ENCODE measurements around the gene ZC3H18.

ZC3H18 gene

DNA sequence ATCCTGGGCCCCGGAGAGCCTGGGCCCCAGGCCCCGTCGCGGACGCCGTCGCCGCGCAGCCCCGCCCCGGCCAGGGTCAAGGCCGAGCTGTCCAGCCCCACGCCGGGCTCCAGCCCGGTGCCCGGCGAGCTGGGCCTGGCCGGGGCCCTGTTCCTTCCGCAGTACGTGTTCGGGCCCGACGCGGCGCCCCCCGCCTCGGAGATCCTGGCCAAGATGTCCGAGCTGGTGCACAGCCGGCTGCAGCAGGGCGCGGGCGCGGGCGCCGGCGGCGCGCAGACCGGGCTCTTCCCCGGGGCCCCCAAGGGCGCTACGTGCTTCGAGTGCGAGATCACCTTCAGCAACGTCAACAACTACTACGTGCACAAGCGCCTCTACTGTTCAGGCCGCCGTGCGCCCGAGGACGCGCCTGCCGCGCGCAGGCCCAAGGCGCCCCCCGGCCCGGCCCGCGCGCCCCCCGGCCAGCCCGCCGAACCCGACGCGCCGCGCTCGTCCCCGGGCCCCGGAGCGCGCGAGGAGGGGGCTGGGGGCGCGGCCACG lies 36.8 kb upstream of the ZC3H18 start:
- FAIRE-seq, result no peak

DNA sequence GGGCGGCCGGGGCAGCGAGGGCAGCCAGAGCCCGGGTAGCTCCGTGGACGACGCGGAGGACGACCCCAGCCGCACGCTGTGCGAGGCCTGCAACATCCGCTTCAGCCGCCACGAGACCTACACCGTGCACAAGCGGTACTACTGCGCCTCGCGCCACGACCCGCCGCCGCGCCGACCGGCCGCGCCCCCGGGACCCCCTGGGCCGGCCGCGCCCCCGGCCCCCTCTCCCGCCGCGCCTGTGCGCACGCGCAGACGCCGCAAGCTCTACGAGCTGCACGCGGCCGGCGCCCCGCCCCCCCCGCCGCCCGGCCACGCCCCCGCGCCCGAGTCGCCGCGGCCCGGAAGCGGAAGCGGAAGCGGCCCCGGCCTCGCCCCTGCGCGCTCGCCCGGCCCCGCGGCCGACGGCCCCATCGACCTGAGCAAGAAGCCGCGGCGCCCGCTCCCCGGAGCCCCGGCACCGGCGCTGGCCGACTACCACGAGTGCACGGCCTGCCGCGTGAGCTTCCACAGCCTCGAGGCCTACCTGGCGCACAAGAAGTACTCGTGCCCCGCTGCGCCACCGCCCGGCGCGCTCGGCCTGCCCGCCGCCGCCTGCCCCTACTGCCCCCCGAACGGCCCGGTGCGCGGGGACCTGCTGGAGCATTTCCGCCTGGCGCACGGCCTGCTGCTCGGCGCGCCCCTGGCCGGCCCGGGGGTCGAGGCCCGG lies 36.1 kb upstream of the ZC3H18 start:
- FAIRE-seq, result no peak

DNA sequence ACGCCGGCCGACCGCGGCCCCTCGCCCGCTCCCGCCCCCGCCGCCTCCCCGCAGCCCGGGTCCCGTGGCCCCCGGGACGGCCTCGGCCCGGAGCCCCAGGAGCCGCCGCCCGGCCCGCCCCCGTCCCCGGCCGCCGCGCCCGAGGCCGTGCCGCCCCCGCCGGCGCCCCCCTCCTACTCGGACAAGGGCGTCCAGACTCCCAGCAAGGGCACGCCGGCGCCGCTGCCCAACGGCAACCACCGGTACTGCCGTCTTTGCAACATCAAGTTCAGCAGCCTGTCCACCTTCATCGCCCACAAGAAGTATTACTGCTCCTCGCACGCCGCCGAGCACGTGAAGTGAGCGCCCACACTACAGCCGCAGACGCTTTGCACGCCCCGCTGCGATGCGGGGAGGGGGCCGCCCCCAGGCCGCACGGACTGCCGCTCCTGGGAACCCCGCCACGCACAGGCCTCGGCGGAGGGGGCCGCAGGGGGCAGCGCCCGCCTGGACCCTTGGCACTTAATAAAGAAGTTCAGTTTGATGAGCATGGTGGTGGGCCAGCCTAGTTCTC lies 35.5 kb upstream of the ZC3H18 start:
- FAIRE-seq, result no peak

DNA sequence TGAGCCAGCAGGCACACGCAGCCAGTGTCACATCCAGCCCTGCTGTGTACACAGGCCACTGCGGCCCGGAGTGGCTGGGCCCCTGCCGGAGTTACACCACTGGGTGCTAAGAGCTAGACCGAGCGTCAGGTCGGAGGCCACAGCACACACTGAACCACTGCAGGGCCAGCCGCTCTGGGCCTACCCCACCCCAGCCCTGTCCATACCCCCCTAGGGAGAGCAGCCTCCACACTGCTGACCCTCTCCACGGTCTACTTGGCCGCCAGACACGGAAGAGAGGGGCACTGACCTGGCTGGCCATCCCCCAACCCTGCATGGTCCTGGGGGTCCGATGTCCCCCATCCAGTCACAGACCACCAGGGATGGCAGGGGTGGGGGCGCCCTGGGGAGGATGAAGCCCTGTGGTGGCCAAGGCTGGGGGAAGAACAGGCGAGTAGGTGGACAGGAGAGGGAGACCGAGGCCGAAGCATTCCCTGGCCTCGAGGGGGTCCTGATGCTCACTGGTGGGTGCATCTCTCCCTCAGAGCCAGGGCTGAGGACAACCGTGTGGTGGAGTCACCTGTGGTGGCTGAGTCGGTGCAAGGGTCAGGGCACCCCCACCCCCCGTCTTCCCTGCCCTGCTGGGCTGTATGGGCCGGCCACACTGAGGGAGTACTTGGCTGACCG lies 34.9 kb upstream of the ZC3H18 start:
- no peak for FAIRE-seq

DNA sequence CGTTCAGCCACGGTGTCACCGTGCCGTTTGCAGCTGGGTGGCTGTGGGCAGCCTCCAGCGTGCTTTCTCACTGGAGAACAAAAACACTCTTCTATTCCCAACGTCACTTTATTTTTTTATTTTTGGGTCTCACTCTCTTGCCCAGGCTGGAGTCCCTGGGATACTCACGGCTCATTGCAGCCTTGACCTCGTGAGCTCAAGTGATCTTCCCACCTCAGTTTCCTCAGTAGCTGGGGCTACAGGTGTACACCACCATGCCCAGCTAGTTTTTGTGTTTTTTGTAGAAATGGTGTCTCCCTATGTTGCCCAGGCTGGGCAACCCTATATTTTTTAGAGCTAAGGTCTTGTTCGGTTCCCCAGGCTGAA lies 34.4 kb upstream of the ZC3H18 start:
- no peak for FAIRE-seq

DNA sequence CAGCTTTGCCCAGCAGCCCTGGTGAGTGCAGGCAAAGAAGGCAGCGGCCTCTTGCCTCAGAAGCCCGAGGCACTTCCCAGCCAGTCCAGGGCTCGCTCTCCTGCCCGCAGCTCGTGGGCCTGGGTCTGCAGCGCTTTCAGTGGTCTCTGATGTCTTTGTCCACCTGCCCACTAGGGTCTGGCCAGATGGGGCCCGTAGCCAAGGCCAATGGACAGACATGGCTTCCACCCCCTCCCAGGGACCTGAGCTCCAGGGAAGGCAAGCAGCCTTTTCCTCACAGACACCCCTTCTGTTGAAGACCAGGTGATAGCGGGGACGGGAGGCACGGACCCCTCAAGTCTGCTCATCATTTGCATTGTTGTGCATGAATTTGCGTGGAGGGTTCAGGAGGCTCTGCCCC lies 33.7 kb upstream of the ZC3H18 start:
- FAIRE-seq, result no peak

DNA sequence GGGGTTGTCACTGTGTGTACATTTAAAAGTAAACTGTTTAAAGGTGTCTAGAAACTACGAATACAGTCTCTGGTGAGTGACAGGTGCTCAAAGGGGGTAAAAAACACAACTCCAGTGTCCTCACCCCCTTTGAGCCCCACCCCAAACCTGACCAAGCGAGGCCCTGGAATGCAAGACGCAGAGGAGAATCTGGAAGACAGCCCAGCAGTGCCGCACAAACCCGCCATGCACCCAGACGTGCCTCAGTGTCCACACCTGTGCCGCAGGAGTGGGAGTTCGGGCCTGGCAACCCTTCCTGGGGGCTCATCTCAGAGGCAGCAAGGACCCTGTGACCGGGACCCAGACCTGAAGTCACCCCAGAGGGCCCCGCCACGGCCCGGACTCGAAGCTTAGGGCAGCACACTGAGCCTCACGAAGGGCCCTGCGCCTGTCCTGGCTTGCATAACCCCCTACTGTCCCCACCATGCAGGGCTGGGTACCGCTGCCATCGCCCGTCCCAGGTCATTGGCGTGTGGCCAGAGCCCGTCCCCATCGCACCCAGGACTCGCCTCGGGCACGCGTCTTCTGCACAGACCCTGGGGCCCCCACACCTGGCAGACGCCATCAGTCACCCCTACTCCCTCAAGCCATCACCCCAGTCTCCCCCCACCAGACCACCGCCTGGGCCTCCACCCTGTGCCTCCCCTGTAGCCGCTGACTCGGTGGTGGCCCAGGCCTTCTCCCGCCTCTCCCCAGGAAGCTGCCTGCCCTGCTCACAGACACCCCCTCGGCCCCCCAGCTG lies 33.0 kb upstream of the ZC3H18 start:
- no peak for FAIRE-seq

DNA sequence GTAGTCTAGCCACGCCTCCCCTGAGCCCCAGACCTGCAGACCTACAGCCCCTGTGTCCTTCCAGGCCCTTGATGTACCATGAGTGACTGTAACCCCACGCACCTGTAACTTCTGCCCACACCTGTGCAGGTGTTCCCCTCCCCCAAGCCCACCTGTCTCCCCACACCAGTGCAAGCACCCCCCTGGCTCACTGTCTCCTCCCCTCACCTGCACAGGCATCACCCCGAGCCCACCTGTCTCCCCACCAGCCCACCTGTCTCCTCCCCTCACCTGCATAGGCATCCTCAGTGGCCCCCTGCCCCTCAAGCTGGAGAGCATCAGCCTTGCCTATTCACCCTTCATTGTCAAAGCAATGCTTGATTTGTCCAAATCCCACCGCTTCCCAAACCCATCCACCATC lies 32.3 kb upstream of the ZC3H18 start:
- FAIRE-seq, result no peak

DNA sequence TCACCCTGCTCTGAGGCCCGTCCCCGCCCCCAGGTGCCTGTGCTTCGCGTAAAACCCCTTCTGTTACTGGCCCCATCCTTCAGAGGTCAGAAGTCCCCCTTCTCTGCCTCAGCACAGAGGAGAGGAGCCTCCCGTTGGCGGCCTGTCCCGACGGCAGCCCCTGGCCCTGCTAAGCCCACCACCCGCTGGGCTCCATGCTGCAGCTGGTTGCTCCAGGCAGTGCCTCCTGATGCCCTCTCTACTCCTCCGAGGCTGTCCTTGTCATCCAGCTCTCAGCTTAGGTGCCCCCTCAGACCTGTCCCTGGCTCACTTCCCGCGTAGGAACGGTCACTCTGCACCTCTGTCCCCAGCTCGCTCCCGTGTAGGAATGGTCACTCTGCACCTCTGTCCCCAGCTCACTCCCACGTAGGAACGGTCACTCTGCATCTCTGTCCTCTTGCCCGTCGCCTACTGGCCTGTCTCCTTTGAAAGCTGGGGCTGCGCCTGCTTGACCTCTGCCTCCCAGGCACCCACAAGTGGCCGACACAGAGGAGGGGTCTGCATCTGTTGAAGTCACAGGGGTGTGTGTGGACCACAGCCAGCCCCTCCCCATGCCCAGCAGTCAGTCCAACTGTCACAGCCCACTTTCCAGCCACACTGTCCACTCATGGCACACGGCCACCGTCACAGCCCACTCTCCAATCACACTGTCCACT lies 31.7 kb upstream of the ZC3H18 start:
- no peak for FAIRE-seq

DNA sequence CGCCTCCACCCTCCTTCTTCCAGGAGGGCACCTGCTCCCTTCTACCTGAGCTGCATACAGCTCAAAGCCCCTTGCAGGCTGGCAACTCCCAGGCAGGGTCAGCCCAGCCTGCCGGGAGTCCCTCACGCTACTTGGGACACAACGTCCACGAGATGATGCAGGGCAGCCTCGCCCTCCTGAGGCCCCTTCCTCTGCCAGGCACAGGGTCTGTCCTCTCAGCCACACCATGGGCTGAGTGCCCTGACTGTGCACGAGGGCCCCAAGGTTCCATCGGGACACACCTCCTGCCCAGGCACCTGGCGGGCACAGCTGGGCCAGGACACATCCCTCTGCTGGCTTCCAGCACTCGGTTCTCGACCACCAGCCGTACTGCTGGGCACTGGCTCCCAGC lies 30.9 kb upstream of the ZC3H18 start:
- FAIRE-seq, result no peak

DNA sequence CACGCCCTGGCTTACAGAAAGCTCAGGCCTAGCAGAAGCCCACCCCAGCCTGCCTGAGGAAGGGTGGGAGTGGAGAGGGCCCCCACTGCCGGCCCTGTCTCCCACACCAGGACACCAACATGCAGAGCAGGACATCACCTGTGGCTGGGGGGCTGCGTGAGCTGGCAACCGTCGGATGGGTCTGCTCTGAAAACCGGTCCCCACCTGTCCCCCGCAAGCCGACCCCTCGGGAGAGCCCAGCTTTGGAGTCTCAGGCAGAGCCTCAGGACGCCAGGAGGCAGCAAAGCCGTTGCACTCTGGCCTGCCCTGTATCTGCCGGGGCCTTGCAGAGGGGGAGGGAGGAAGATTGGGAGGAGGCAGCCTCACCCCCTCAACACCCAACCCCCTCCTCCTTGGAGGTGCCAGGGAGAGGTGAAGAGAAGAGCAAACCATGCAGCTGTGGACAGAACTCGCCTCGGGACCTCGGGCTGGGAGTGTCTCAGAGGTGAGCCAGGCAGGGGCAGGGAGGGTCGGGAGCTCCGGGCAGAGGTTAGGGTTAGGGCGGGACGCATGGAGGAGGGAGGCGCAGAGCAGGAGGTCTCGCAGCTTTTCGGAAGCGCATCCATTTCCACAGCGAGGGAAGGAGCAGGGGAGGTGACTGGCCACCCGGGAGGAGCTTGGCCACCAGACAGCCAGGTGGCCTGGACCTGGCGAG lies 30.4 kb upstream of the ZC3H18 start:
- FAIRE-seq, result no peak

DNA sequence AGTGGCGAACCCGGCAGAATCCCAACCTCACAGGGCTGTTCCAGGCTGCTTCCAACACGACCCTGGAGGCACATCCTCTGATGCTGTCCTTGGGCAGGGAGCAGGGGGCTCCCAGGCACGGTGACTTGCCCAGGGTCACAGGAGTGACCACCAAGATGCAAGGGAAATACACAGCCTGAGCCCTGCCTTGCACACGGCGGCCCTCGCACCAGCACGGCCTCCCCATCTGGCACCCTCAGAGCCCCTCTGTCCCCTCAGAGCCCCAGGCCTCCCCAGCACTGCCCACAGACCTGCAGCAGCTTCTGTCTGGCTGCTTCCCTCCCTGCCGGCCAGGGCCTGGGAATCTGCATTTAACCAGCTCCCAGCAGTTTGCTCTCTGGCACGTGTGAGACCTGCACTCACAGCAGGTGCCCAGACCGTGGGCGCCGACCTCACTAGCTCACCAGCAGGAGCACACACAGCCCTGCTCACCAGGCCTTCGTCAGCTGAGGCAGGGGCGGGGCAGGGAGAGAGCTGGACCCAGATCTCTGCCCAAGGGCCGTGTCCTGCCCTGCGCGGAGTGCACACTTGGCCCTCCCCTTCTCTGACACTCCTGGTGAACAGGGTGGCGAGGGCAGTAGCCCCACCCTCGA lies 29.7 kb upstream of the ZC3H18 start:
- FAIRE-seq, result no peak

DNA sequence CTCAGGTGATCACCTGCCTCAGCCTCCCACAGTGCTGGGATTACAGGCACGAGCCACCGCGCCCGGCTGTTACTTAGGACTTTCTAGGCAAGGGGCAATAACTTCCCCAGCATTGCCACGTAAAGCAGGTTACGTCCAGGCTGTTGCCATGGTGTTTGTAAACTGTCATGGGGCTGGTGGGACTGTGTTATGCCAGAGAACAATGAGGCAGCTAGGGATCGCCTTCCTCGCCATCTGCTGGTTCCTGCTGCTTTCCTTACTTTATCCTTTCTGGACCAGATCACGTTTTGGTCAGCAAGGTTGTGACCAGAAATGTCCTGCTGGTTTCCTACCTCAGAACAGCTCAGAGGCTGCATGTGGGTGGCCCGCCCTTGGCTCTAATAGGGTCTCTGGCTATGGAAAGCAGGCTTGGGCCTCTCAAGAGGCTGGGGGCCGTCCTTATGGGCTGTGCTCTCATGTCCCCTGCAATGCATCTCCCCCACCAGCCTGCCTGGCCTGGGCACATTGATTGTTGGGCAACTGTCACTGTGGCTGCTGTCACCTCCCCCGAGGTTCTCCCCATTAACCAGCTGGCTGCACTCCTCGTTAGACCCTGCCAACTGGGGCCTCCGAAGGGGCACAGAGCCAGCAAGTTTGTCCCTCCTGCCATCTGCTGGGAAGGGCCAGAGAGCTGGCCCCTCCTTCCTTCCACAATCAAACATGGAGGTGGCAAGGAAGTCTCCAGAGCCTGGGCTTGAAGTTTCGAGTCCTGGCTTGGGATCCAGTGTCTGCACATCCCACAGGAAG lies 28.2 kb upstream of the ZC3H18 start:
- no peak for FAIRE-seq

DNA sequence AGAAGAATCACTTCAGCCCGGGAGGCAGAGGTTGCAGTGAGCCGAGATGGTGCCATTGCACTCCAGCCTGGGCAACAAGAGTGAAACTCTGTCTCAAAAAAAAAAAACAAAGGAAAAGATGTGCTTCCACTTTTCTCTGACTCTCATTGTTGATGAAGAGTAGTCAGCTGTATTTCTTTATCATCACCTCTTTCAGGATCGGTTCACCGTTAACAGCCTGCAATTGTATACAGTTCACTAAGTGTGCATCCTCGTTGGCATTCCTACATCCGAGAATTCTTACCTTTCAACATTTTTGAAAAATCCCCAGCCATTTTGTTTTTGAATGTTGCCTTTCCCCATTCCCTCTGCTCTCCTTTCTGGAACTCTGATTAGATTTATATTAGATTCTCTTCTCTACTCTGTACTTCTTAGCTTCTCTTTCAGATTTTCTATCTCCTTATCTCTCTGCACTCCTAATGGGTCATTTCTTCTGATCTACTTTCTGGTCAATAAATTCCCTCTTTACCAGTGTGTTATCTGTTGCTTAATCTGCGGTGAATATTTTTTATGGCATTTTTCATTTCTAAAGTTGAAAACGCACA lies 26.9 kb upstream of the ZC3H18 start:
- no peak for FAIRE-seq

DNA sequence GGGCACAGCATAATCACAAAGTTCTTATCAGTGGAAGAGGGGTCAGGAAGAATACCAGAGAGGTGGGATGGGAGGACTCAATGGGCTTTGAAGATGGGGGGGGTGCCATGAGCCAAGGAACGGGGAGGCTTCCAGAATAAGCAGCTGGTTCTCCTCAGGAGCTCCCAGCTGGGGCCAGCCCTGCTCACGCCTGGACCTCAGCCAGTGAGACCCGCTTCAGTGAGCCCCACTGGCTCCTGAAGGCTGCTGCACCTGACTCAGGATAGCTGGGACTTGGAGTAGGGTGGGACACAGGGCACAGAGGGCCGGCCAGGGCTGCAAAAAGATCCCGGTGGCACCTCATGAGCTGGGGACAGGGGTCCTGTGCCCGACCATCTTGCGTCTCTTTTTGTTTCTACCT lies 24.4 kb upstream of the ZC3H18 start:
- FAIRE-seq, result no peak

DNA sequence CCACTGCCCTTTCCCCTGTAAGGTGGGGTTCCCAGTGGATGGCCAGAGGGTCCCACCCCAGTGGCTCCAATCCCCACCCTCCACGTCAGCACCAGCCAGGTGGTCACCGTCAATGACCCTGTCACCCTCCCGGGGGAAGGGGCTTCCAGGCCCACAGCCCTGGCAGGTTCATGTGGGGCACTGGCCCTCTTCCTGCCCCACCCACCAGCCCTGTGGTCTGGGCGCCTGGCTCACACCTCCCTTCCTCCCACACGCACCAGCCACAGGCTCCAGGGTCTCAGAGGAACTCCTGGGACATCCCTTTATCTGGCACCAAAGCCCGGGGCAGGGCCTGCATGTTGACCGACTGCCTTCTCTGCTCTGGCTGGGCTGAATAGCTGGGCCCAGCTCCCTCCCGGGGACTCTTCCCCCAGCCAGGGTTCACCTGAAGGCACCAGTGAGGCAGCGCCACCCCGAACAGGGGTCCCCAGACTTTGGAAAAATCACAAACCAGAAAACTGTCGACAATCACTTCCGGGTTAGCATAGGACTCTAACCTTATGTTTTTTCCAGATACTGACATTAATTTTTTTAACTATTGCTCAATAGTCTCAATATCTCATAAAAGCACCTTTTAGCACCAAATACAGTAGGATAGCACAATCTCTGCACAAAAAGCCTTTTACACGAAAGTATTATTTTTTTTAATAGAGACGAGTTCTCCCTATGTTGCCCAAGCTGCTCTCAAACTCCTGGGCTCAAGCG lies 21.9 kb upstream of the ZC3H18 start:
- no peak for FAIRE-seq

DNA sequence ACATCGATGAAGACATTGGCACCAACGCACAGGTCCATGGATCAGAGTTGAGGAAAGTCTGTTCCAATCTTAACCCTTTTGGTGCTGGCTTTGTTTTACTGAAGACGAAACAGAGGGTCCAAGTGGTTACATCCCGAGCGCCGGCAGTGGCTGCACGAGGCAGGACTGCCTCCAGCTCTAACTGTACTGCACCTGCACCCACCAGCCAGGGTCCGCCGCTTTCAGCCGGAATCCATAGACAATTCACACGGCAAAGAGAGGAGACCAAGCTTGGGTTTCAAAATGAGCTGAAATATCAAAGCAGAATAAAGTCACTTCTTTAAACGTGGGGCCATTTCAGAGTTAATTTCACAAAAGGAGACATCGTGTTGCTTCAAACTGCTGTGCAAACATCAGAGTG lies 21.2 kb upstream of the ZC3H18 start:
- FAIRE-seq, result no peak

DNA sequence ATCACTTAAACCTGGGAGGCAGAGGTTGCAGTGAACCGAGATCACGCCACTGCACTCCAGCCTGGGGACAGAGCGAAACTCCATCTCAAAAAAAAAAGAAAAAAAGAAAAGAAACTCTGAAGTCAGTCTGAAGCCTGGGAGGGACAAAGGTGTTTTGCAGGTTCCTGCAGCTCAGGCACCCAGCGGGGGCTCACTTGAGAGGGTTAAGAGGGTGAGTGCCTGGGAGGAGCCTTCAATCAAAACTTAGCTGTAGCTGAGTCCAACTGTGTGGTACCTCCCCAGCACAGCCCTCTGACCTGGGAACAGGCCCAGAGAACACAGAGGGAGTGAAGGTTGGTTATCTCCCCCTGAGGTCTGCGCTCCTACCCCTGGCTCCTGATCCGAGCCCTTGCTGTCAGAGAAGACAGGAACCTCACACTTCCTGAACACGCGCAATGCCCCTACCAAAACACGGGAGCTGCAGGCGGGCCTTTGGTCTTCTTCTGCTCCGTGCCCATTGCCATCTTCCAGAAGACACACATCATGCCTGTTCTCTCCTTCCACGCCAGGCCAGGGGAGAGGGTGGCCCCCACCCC lies 20.4 kb upstream of the ZC3H18 start:
- FAIRE-seq, result no peak

DNA sequence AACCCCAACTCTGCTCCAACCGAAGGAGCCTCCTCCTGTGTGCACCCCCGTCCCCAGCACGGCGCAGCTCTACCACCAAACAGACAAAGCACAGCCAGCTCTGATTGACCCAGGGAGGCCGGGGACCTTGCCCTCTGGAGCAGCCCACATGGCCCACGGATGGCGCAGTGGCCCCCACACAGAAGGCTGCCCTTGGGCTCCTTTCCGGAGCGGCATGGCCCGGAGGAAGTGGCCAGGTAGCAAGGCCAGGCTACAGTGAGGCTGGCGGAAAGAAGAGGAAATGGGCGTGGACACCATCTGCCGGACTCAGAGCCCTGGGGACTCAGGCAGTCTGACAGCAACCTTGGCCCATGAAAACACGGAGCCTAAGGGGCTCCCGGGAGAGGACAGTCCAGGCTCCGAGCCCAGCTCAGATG lies 19.9 kb upstream of the ZC3H18 start:
- FAIRE-seq, result no peak

DNA sequence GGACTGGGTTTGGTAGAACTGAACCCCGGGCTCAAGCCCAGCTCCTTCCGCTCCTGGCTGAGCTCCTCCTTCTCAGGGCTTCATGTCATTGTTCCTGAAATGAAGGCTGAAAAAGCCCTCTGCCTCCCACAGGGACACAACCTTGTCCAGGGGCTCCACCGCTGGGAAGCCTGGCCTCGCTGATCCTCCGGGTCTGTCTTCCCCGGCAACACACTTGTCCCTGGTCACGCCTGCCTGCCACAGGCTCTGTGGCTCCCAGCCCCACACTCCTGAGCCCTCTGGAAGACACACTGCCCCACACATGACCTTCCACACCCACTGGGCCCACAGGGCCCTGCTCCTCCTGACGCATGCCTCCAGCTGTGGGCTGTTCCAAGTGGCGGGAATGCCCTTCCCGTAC lies 18.0 kb upstream of the ZC3H18 start:
- FAIRE-seq, result no peak

All from A204.1 (cell line).